CD4-positive, alpha-beta T cell (primary cell): Measurements from ENCODE around the gene UBE2N. TPM values are rescaled to one million over a fixed set of nuclear protein-coding genes. Genes with fewer than 3 reads are reported as not detected.

Source experiments
- ATAC-seq: fragments of 200-7000 bp; cut with Tn5 transposase; one replicate; pipeline ENCODE4 v1.10.0; 2022; ENCODE audit warnings: mild to moderate bottlenecking; ENCODE audit not compliant: poor library complexity
- CTCF ChIA-PET: fragments of 350-600 bp; sonication (Branson Sonifier 250); formaldehyde crosslinking; loops from one replicate; lab custom pipeline; 2021; ENCODE audit warnings: antibody characterized with exemption, inconsistent platforms; lab: Charles Lee
- POLR2A ChIA-PET: fragments of 350-600 bp; sonication (Branson Sonifier 250); formaldehyde crosslinking; loops from one replicate; lab custom pipeline; 2021; ENCODE audit warnings: antibody characterized with exemption, inconsistent platforms; lab: Charles Lee
- DNase-seq, 14 experiments: peaks; one replicate each; pipeline ENCODE4 v3.0.0-alpha.2; 2013 to 2020; ENCODE audit warnings: mixed read lengths in 2 of 14
- H3K27ac ChIP-seq, 2 donors: one replicate each; pipeline versions ENCODE4 v1.5.1 to v1.7.0; 2013; ENCODE audit warnings: low read length in 2 of 2, low read depth in 1 of 2, mild to moderate bottlenecking in 1 of 2
- H3K27me3 ChIP-seq, 2 experiments: 1 replicate in 1 of 2; 2 replicates in 1 of 2; pipeline versions ENCODE4 v1.6.1 to v1.7.0; 2013; ENCODE audit warnings: low read length in 2 of 2, control low read depth in 1 of 2, mild to moderate bottlenecking in 1 of 2, moderate library complexity in 1 of 2; ENCODE audit not compliant: insufficient read depth in 2 of 2, control insufficient read depth in 1 of 2
- H3K36me3 ChIP-seq: one replicate; pipeline ENCODE4 v1.6.1; 2013; ENCODE audit warnings: low read length, control low read depth; ENCODE audit not compliant: insufficient read depth
- H3K4me1 ChIP-seq: one replicate; pipeline ENCODE4 v1.6.1; 2013; ENCODE audit warnings: low read length, control low read depth; ENCODE audit not compliant: insufficient read depth
- H3K4me3 ChIP-seq: one replicate; pipeline ENCODE4 v1.5.1; 2013; ENCODE audit warnings: mild to moderate bottlenecking, low read length, moderate library complexity
- H3K9me3 ChIP-seq, 2 experiments: 1 replicate in 1 of 2; 2 replicates in 1 of 2; pipeline versions ENCODE4 v1.6.1 to v1.7.0; 2013; ENCODE audit warnings: low read length in 2 of 2, mild to moderate bottlenecking in 2 of 2, control low read depth in 1 of 2, moderate library complexity in 1 of 2; ENCODE audit not compliant: control insufficient read depth in 1 of 2, insufficient read depth in 1 of 2
- H3K27ac Mint-ChIP-seq: one replicate; pipeline ENCODE4 v1.8.0; 2020; ENCODE audit warnings: mixed read lengths
- H3K27me3 Mint-ChIP-seq: one replicate; pipeline ENCODE4 v1.8.0; 2021; ENCODE audit warnings: mixed read lengths
- H3K36me3 Mint-ChIP-seq: one replicate; pipeline ENCODE4 v1.8.0; 2021; ENCODE audit warnings: low read depth, mixed read lengths
- H3K4me1 Mint-ChIP-seq: one replicate; pipeline ENCODE4 v1.8.0; 2021; ENCODE audit warnings: low read depth, mixed read lengths
- H3K4me3 Mint-ChIP-seq: one replicate; pipeline ENCODE4 v1.8.0; 2020; ENCODE audit warnings: mild to moderate bottlenecking, mixed read lengths
- H3K9me3 Mint-ChIP-seq: one replicate; pipeline ENCODE4 v1.8.0; 2020; ENCODE audit warnings: mixed read lengths
- CTCF ChIP-seq: fragments of 200-600 bp; IDR thresholded peaks from one replicate; pipeline ENCODE4 v1.8.0; 2022; ENCODE audit warnings: antibody characterized with exemption, mild to moderate bottlenecking
- intact Hi-C, 2 experiments: fragments of 100-400 bp; cut with DNase I in 1 of 2; cut with micrococcal nuclease in 1 of 2; formaldehyde crosslinking; loops; one replicate each; pipeline versions ENCODE4 v1.15.1 to v1.9.0; 2023 to 2025; cut with DNase I, micrococcal nuclease
- total RNA-seq, 174 experiments: library from RNA in 2 of 174; stranded (reverse) in 2 of 174; gene quantifications; one replicate each; pipeline ENCODE4 v1.2.3 and lab custom pipeline; 2021 to 2026

UBE2N gene
- total RNA-seq, 2 experiments from 2014 or later: 89.8 to 101 TPM

- POLR2A ChIA-PET: interaction anchor here (0.6 to 2.4 kb wide), 12 partner anchors 16 to 1297 kb away, joined by 3 to 22 read pairs (median 6); partner anchors contain the start of genes BTG1, CRADD, EEA1 and MRPL42
- peak overlapping the region; percentile 91 for H3K27ac Mint-ChIP-seq
- DNase-seq: peak in 1 of 14 experiments; percentile 24
Observed at GRCh38 chr12:93442411-93443340, 929 bp upstream of the UBE2N start.

GRCh38 chr12:93441081-93441616 is 598 bp downstream of the UBE2N start:
- no peak for TF ChIP-seq CTCF
- H3K4me3 Mint-ChIP-seq: peak overlapping the region; percentile 96
- Histone ChIP-seq H3K27me3 (no peaks in the 10 kb centered on the region), H3K27ac (peak overlapping the region; percentile 47 to 89), H3K9me3 (no peaks in the 10 kb centered on the region), H3K4me3 (peak overlapping the region; percentile 76), H3K36me3 (no peaks in the 10 kb centered on the region), H3K4me1 (peaks cover 34% of the 10 kb centered on the region)
- H3K27me3 Mint-ChIP-seq: no peaks in the 10 kb centered on the region
- ChIA-PET POLR2A (interaction anchor here (0.6 to 2.4 kb wide), 13 partner anchors 12 to 1295 kb away, joined by 3 to 22 read pairs (median 6); partner anchors contain the start of genes BTG1, CRADD, EEA1 and MRPL42), CTCF (no interaction called here)
- peaks cover 59% of the 10 kb centered on the region for H3K4me1 Mint-ChIP-seq
- H3K27ac Mint-ChIP-seq: peak overlapping the region; percentile 93
- intact Hi-C loops: loop anchor here (2.0 to 10.0 kb wide), 5 partner anchors 64 to 1018 kb away; partner anchors contain the start of genes CEP83 (in 1 of the 2), CRADD (in 1 of the 2), EEA1 (in 1 of the 2) and NUDT4 (in 1 of the 2)
- peak; percentile 12 to 68 (median 22) for DNase-seq
- no peaks in the 10 kb centered on the region for H3K9me3 Mint-ChIP-seq
- ATAC-seq: no peak
- H3K36me3 Mint-ChIP-seq: peaks cover 10% of the 10 kb centered on the region

More at GRCh38 chr12:93442411-93443340, 929 bp upstream of the UBE2N start:
- no peaks in the 10 kb centered on the region for H3K27me3 Mint-ChIP-seq
- Histone ChIP-seq H3K36me3 (no peaks in the 10 kb centered on the region), H3K27ac (peak overlapping the region; percentile 89 to 91), H3K9me3 (no peaks in the 10 kb centered on the region), H3K4me1 (peaks cover 27% of the 10 kb centered on the region), H3K4me3 (peak overlapping the region; percentile 76), H3K27me3 (no peaks in the 10 kb centered on the region)
- no peaks in the 10 kb centered on the region for H3K9me3 Mint-ChIP-seq
- no peak for TF ChIP-seq CTCF
- peak overlapping the region; percentile 89 for H3K4me3 Mint-ChIP-seq
- intact Hi-C loops: loop anchor here (1.0 to 10.0 kb wide), 5 partner anchors 25 to 515 kb away; partner anchors contain the start of genes CRADD (in 1 of the 2), EEA1 (in 1 of the 2), MRPL42 (in 1 of the 2) and NUDT4 (in 1 of the 2)
- CTCF ChIA-PET: interaction anchor here (1.1 to 2.7 kb wide), 2 partner anchors 25 to 659 kb away, joined by 3 to 9 read pairs; partner anchors contain the start of gene MRPL42
- ATAC-seq: no peak
- H3K4me1 Mint-ChIP-seq: peaks cover 51% of the 10 kb centered on the region
- peaks cover 10% of the 10 kb centered on the region for H3K36me3 Mint-ChIP-seq
